NCI-H774 (cell line): ENCODE data around the gene RAD50.
"Not testable (repeated sequence)": the region's sequence is repeated elsewhere in the genome, so short reads cannot be mapped to it uniquely, and the experiment has no call there.

ENCODE experiments used
- DNase-seq: peaks from one replicate; lab custom pipeline; 2025; lab: John Stamatoyannopoulos, UW

RAD50 gene

DNA sequence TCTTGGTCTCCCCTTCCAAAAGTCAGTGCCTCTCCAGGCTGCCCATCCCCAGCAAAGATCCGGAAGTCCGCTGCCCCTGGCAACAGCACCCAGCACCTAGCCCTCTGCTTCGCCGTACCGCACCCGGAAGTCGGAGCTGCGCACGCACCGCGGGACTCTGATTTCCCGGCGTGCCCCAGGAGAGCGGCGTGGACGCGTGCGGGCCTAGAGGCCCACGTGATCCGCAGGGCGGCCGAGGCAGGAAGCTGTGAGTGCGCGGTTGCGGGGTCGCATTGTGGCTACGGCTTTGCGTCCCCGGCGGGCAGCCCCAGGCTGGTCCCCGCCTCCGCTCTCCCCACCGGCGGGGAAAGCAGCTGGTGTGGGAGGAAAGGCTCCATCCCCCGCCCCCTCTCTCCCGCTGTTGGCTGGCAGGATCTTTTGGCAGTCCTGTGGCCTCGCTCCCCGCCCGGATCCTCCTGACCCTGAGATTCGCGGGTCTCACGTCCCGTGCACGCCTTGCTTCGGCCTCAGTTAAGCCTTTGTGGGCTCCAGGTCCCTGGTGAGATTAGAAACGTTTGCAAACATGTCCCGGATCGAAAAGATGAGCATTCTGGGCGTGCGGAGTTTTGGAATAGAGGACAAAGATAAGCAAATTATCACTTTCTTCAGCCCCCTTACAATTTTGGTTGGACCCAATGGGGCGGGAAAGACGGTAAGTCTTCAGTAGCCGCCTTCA, at the start of gene RAD50:
Gene RAD50 (plus strand): TSS at position 215 of the 715 bp plus-strand sequence. CDS start 348 bp downstream, at position 563.
- peak; percentile 94 for DNase-seq

DNA sequence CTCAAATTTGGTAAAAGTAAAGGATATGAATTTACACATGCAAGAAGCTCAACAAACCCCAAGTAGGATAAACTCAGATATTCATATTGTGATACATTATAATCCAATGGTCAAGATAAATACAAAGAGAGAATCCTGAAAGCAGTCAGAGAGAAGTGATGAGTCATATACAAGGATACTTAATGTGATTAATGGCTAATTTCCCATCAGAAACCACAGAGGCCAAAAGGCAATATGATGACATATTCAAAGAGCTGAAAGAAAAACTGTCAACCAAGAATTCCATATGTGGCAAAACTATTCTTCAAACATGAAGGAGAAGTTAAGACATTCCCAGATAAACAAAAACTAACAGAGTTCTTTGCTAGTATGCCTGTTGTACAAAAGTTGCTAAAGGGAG, 46.7 kb upstream of the RAD50 start:
- DNase-seq: no peak

DNA sequence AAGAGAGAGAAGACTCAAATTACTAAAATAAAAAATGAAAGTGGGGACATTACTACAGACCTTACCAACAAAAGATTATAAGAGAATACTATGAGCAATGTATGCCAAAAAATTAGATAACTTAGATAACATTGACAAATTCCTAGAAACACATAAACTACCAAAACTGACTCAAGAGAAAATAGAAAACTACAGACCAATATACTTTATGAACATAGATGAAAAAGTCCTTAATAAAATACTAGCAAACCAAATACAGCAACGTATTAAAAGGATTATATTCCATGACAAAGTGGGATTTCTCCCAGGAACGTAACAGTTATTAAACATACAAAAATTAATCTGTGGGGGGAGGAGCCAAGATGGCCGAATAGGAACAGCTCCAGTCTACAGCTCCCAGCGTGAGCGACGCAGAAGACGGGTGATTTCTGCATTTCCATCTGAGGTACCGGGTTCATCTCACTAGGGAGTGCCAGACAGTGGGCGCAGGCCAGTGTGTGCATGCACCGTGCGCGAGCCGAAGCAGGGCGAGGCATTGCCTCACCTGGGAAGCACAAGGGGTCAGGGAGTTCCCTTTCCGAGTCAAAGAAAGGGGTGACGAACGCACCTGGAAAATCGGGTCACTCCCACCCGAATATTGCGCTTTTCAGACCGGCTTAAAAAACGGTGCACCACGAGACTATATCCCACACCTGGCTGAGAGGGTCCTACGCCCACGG, 43.0 kb upstream of the RAD50 start:
- DNase-seq: not testable (repeated sequence)

DNA sequence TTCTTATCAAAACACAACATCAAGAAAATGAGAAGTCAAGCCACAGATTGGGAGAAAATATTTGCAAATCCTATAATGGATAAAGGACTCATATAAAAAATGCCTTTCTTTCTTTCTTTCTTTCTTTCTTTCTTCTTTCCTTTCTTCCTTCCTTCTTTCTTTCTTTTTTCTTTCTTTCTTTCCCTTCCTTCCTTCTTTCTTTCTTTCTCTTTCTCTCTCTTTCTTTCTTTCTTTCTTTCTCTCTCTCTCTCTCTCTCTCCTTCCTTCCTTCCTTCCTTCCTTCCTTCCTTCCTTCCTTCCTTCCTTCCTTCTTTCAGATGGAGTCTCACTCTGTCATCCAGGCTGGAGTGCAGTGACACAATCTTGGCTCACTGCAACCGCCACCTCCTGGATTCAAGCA, 34.7 kb upstream of the RAD50 start:
- not testable (repeated sequence) for DNase-seq

DNA sequence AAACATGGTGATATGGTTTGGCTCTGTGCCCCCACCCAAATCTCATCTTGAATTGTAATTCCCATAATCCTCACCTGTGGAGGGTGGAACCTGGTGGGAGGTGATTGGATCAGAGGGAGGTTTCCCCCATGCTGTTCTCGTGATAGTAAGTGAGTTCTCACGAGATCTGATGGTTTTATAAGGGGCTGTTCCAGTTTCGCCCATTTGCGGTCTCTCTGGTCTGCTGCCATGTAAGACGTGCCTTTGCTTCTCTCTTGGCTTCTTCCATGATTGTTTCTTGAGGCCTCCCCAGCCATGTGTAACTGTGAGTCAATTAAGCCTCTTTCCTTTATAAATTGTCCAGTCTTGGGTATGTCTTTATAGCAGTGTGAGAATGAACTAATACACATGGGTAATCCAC, 31.9 kb upstream of the RAD50 start:
- not testable (repeated sequence) for DNase-seq

DNA sequence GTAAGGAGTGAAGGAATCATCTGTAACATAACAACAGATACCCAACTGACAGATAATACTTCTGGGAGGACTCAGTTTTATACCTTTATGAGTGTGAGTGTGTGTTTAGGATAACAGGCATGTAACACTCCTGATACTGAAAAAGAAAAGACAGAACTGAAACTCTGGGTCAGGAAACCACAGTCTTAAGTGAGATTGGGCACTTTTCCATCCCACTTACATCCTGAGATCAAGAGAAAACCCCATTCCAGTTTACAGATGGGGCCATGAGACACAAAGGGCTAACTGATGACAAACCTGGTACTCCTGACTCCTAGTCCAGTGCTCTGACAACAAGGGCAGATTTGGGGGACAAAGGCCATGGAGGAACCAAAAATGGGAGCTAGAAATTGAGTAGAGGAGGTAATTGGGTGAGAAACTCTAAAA, 31.5 kb upstream of the RAD50 start:
- no peak for DNase-seq

DNA sequence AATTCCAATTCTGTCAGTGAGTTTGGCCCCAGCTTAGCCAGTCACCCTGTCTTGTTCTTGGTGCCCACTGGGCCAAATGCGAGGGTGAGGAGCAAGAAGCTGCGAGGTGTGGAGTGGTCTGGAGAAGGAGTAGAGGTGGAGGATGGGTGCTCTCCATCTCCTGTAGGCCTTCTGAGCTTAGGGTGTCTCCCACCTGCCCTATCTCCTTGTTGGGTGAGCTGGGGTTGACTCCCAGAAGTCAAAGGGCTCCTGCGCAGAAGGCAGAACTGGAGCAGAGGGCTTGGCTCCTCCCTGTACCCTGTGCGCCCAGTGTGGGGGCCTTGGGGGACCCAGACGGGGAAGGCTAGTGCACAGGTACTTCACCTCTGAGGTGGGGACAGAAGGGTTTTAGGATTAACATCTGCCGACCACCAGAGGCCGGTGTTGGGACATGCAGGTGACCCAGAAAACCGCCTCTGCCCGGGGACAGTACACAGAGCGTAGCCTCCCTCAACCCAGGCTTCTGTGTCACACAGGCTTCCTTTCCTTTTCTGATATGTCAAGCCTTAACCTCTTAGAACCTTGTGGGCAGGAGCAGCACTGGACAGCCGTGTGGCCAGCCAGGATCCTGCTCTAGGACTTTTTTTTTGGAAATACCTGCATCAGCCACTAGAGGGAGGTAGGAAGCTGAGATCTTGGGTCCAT, 30.3 kb upstream of the RAD50 start:
- DNase-seq: peak; percentile 33

DNA sequence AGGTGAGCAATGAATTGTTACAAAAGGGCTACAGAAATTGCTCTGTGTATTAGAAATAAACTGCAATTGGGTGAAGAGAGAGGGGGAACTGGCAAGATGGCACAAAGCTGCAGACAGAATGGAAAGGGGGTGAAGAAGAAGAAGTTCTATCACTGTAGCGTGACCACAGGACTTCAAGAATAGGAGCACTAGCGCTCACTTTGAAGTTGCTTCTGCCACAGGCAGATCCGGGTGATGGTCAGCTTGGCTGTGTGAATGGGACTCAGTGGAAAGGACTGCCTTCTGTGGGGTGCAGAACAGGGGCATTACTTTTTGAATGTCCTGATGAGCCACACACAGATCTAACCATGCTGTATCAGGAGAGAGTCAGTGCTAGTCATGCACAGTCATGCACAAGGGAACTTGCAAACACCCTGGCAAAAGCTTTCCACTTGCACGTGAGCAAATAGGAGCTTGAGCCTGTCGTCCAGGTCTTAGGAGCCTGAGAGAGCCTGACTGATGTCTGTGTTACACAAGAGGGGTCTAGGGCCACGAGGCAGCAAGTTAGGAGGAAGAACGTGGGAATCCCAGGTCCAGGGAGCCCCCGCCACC, 29.7 kb upstream of the RAD50 start:
- no peak for DNase-seq

DNA sequence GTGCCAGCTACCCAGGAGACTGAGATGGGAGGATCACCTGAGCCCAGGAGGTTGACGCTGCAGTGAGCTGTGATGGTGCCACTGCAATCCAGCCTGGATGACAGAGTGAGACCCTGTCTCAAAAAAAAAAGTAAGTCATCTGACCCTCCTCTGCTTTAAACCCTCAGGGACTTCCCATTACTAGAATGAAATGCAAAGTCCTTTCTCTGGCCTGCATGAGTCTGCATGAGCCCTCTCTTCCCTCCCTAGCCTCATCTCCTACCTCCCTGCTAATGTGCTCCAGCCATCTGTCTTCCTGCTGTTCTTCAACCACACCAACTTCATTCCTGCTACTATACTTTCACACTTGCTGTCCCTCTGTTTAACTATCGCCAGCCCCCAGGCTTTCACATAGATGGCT, 28.8 kb upstream of the RAD50 start:
- no peak for DNase-seq

DNA sequence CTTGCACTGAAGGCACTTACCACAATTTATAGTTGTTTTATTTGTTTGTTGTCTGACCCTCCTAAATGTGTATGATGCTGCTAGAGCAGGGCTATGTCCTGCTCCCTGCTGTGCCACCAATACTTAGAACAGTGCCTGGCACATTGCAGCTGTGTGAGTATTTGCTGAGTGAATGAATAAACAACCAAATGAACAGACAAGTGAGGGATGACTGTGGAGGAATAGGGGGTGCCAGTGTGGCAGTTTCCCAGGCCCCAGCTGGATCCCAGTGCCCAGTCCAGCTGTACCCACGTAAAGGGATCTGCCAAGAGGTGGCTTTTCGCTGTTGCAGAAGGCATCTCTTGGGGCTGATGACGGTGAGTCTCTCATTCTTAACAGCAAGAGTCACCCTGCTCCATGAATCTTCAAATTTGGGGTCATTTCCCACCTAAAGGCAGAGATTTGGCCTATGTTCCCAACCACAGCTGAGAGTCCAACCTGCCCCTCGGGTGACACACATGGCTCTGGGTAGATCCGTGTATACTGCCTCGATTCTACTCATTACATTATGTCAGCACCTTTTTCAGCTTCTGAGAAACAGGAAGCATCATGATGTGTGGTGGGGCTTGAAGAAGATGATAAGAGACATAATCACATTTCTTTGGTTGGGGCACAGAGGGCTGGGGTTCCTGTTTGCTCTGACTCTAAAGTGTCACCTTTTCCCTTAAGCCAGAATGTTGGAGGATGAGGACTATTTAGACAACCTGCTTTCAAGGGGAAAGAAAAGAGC, 27.7 kb upstream of the RAD50 start:
- no peak for DNase-seq

DNA sequence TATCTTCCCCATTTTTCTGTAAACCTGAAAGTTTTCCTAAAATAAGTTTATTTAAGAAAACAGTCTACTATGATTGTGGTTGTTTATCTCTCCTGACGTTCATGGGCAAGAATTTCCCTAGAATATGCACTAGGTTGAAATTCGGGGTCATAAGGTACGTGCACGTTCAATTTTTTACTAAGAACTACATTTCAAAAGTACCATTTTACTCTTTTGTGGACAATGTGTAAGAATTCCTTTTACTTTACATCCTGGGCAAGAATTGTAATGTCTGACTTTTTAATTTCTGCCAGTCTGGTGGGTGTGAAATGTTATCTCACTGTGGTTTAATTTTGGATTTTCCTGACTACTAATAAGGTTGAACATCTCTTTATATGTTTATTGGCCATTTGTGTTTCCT, 25.8 kb upstream of the RAD50 start:
- no peak for DNase-seq

DNA sequence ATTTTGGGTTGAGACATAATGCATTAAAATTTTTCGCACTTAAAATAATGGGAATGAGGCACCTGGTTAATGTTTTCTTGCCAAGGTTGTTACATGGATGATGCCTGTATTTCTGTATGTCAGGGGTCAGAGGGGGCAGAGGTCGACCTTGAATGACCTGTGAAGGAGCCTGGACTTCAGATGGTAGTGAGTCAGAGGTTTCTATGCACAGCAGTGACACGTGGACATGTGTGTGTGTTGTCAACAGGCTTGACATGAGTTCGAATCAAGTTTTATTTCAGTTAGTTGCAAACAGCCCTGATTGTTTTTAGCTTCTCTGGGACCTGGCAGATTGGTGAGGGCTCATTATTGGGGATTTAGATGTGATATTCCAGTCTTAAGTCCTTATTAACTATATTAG, 17.1 kb upstream of the RAD50 start:
- no peak for DNase-seq

DNA sequence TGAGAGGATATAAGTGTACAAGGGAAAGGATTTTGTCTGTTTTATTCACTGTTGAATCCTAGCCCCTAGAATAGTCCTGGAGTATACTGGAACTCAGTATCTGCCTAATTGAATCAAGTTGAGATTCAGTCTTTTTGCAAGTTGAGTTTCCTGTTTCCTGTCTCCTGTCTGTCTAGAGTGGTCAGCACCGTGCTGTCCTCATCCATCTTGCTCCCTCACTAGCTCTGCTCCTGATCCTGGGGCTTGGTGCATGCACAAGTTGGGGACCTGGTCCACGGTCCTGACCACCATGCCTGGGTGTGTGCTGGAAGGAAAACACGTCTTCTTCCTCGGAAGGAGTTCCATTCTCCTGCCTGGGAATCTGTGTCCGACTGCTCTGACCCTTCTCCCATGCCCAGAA, 16.6 kb upstream of the RAD50 start:
- DNase-seq: no peak

DNA sequence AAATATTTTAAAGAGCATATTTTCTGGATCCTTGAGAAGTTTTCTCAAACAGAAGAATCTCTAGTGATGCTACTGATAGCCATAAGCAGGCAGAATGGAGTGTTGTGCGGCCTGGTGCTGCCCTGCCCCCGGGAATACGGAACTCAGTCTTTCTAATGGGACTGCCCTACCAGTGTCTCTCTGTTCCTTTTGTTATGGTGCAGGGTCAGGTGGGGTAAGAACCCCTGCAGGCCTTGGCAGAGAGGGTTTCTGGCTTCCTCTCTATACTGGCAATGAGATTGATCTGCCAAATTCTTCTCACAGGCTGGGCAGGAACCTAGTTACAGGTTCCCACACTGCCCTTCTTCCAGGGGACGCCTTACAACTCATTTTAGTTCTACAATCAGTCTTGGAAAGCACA, 16.0 kb upstream of the RAD50 start:
- no peak for DNase-seq

DNA sequence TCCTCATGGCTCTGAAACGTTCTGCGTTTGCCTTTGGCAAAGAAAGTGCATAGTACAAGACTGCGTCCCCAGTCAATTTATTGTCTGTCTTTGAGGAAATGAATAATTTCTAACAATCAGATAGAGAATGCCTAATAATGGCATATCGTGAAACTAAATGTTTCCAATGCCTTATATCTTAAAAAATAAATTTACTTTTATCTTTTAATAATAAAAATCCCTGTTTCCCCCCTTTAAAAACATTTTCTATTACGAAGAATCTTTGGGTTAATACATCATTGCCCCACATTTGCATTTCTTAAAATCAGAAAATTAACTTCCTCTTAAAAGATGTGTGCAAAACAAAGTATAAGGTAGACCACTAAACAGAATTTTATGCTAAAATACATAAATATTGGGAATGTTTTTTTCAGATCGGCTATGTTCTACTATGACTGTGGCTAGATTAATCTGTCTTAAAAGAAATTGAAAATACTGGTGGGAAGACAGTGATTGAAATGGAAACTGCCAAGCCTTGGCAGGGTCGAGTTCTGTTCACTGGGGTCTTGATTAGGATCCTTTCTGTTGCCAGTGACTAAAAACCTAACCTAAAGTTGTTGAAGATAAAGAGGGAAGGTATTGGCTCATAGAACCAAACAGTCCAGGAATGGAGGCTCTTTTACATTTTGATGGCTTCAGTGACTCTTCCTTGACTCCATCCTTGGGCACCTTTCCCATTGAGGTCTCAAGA, 13.1 kb upstream of the RAD50 start, which contains the start of gene IL5:
Gene IL5 (minus strand): TSS at position 51 of the 730 bp plus-strand sequence. CDS start 44 bp downstream, at position 7.
- no peak for DNase-seq

DNA sequence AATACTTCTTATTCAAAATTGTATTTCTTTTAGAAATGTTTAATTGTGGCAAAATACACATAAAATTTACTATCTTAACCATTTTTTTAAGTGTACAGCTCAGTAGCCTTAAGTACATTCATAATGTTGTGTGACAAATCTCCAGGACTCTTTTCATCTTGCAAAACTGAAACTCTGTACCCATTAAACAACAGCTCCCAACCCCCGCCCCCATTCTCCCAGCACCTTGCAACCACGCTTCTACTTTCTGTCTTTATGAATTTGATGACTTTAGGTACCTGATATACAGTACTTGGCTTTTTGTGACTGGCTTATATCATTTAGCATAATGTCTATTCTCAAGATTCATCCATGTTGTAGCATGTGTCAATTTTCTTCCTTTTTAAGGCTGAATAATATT, 10.7 kb upstream of the RAD50 start:
- no peak for DNase-seq

DNA sequence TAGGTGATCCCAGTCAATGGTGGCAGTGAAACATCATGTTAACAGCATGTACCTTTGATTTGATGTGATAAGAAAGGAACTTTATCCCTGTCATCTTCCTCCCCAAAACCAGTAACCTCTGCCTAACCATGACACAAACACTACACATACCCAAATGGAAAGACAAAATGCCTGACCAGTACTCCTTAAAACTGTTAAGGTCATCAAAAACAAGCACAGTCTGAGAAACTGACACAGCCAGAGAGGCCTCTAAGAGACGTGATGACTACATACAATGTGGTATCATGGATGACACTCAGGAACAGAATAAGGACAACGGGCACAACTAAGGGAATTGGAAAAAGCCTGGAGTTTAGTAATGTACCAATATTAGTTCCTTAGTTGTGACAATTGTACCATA, 9.5 kb upstream of the RAD50 start:
- DNase-seq: no peak

DNA sequence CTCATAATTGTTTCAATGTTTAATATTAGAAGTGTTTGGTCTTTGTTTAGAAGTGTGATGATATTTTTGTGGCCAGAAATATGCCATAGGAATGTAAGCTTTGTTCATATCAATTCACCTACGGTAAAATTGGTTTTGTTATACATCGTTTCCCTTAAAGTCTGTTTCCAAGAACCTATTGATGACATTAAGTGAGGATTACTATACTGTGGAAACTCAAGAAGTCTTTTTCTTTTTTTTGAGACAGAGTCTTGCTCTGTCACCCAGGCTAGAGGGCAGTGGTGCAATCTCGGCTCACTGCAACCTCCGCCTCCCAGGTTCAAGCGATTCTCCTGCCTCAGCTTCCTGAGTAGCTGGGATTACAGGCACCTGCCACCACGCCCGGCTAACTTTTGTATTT, 7.9 kb upstream of the RAD50 start:
- not testable (repeated sequence) for DNase-seq

DNA sequence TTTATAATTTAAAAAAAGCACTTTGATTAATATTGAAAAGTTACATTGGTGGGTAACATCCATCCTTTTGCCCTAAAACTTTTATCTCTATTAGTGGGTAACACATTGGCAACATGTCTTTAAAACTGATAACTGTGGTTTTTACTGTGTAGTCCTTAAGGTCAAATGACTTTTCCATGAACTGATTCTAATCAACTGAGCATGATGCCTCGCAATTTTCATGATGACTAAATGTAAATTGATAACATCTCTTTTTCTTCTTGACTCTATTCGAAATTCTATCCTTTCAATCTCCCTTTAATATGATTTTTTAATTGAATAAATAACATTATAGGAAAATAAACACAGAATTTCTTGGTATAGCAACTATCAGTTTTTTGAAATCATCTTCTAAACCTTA, 7.2 kb upstream of the RAD50 start:
- no peak for DNase-seq

DNA sequence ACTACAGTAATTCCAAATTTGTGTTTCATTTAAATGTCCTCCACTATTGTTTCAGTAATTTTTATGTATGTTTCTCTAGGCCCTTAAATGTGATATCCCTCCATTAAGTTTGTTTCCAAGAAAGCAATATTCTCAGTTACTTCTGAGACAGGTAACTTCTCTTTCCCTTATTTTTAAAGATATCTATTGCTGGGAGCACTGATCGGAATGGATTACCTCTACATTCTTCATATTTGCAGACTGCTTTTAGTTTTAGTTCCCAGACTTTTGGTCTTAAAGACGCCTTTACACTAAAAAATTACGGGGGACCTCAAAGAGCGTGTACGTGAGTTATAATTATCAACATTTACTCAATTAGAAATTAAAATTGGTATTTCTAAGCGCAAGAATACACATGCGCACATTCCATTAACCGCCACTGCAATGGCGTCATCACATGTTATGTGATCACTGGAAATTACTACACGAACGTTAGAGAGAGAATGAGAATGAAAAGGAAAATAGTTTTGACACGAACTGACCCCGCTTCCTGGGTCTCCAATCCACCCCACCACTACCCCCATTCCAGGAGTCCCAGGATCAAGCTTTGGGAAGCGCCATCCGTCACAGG, 519 bp upstream of the RAD50 start:
- no peak for DNase-seq
